Kidney epithelial cell (primary cell): ENCODE measurements around the gene IL19. TPM values are rescaled to one million over a fixed set of nuclear protein-coding genes. Genes with fewer than 3 reads are reported as not detected.

Experiments used
- DNase-seq: peaks from one replicate; pipeline ENCODE4 v3.0.0-alpha.2; 2010; ENCODE audit warnings: low read depth
- H3K27me3 ChIP-seq: 2 replicates; pipeline ENCODE4 v1.6.0; 2011; ENCODE audit warnings: low read length; ENCODE audit not compliant: control insufficient read depth, insufficient read depth
- H3K36me3 ChIP-seq: 2 replicates; pipeline ENCODE4 v1.5.1; 2011; ENCODE audit warnings: low read length; ENCODE audit not compliant: control insufficient read depth, insufficient read depth
- H3K4me3 ChIP-seq: 2 replicates; pipeline ENCODE4 v1.5.1; 2011; ENCODE audit warnings: low read depth, mild to moderate bottlenecking, control low read depth, low read length
- total RNA-seq: library from RNA; depleted of rRNA; stranded (reverse); fragments of >200 nt; gene quantifications from 2 replicates; pipeline ENCODE4 v1.2.3, GENCODE V29; 2015
- TF ChIP-seq, protein P1 (sequence below): IDR thresholded peaks from 2 replicates; pipeline ENCODE4 v1.5.1; 2011; ENCODE audit warnings: mild to moderate bottlenecking, moderate library complexity, low read length, control low read depth, inconsistent platforms; ENCODE audit not compliant: insufficient read depth, poor library complexity, severe bottlenecking

Gene IL19
- total RNA-seq, 1 donor from 2014 or later, result not detected

- no peaks in the 10 kb centered on the region for H3K36me3 ChIP-seq
- DNase-seq, result no peak
- TF ChIP-seq, protein P1, sequence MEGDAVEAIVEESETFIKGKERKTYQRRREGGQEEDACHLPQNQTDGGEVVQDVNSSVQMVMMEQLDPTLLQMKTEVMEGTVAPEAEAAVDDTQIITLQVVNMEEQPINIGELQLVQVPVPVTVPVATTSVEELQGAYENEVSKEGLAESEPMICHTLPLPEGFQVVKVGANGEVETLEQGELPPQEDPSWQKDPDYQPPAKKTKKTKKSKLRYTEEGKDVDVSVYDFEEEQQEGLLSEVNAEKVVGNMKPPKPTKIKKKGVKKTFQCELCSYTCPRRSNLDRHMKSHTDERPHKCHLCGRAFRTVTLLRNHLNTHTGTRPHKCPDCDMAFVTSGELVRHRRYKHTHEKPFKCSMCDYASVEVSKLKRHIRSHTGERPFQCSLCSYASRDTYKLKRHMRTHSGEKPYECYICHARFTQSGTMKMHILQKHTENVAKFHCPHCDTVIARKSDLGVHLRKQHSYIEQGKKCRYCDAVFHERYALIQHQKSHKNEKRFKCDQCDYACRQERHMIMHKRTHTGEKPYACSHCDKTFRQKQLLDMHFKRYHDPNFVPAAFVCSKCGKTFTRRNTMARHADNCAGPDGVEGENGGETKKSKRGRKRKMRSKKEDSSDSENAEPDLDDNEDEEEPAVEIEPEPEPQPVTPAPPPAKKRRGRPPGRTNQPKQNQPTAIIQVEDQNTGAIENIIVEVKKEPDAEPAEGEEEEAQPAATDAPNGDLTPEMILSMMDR, result no peak
- peaks cover 6% of the 10 kb centered on the region for H3K27me3 ChIP-seq
- H3K4me3 ChIP-seq, result no peak overlapping the region
Measured at GRCh38 chr1:206867239-206867638, 96.7 kb downstream of the IL19 start.

DNA sequence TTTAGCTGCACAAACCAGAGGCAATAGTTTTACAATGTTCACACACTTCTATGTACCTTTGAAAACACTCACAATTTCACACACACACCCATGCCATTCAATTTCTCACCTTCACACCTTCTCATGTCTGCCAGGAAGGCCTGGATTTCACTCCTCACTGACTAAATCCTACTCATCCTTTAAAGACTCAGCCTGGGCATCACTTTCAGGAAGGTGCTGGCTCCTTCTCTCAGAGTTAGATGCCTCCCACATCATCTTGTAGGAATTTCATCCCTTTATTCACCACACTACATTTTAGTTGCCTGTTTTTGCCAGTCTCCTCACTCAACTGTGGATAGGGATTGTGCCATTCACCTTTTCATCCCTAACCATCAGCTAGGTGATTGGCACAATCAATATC, 97.1 kb downstream of the IL19 start:
- H3K36me3 ChIP-seq, result no peaks in the 10 kb centered on the region
- peaks cover 6% of the 10 kb centered on the region for H3K27me3 ChIP-seq
- no peak for DNase-seq
- TF ChIP-seq, protein P1, result no peak
- H3K4me3 ChIP-seq, result no peak overlapping the region

GRCh38 chr1:206868264-206868663, 97.7 kb downstream of the IL19 start:
- peaks cover 6% of the 10 kb centered on the region for H3K27me3 ChIP-seq
- TF ChIP-seq, protein P1, result no peak
- no peak for DNase-seq
- no peaks in the 10 kb centered on the region for H3K36me3 ChIP-seq
- no peak overlapping the region for H3K4me3 ChIP-seq

DNA sequence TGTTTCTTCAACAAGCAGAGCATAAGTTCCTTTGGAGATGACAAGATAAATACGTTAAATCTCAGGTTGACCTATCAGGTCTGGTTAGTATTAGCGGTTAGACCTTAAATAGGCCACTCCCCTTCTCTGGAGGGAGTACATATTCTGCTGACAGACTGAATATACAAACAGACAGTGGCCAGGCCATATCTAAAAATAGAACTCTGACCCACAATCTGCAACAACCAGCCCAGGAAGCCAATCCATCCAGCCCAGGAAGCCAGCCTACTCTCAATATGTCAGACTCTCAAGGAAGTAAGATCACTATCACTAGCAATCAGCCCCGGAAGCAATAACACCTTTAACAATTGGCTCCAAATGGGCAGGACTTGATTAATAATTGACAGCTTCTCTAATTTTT, 101.6 kb downstream of the IL19 start:
- no peak for DNase-seq
- no peaks in the 10 kb centered on the region for H3K36me3 ChIP-seq
- TF ChIP-seq, protein P1, result no peak
- H3K27me3 ChIP-seq, result peaks cover 3% of the 10 kb centered on the region
- no peak overlapping the region for H3K4me3 ChIP-seq

GRCh38 chr1:206873603-206874188, 103.1 kb downstream of the IL19 start:
- no peak overlapping the region for H3K4me3 ChIP-seq
- DNase-seq, result no peak
- TF ChIP-seq, protein P1, result no peak

GRCh38 chr1:206875752-206876377, 105.3 kb downstream of the IL19 start:
- Histone ChIP-seq H3K4me3 (no peak overlapping the region), H3K27me3 (no peaks in the 10 kb centered on the region), H3K36me3 (no peaks in the 10 kb centered on the region)
- TF ChIP-seq, protein P1, result no peak
- no peak for DNase-seq

More at GRCh38 chr1:206873603-206874188, 103.1 kb downstream of the IL19 start:
- no peaks in the 10 kb centered on the region for H3K36me3 ChIP-seq
- H3K27me3 ChIP-seq, result no peaks in the 10 kb centered on the region
